Peyer's patch (tissue), 4 donors: ENCODE measurements around the gene FAM78A. TPM values are rescaled to one million over a fixed set of nuclear protein-coding genes. Genes with fewer than 3 reads are reported as not detected.
"Not testable (repeated sequence)": the region's sequence is repeated elsewhere in the genome, so short reads cannot be mapped to it uniquely, and the experiment has no call there.

ENCODE experiments used
- DNase-seq, 3 donors: peaks; one replicate each; pipeline ENCODE4 v3.0.0-alpha.2; 2017 to 2019
- H3K27ac ChIP-seq, 4 donors: fragments of 200-600 bp; sonication (generic); one replicate each; pipeline ENCODE4 v1.5.1; 2016 to 2019
- H3K27me3 ChIP-seq, 2 donors: fragments of 200-600 bp; sonication (generic); one replicate each; pipeline ENCODE4 v1.5.1; 2019
- H3K36me3 ChIP-seq, 3 donors: fragments of 200-600 bp; sonication (generic); one replicate each; pipeline ENCODE4 v1.5.1; 2016 to 2019
- H3K4me1 ChIP-seq, 4 donors: fragments of 200-600 bp; sonication (generic); one replicate each; pipeline ENCODE4 v1.5.1; 2016 to 2019
- H3K4me3 ChIP-seq, 4 donors: fragments of 200-600 bp; sonication (generic); 1 replicate in 3 of 4; 2 replicates in 1 of 4; pipeline ENCODE4 v1.5.1; 2016 to 2019; ENCODE audit warnings: mild to moderate bottlenecking in 1 of 4
- H3K9me3 ChIP-seq, 4 donors: fragments of 200-600 bp; sonication (generic); one replicate each; pipeline ENCODE4 v1.5.1; 2016 to 2019; ENCODE audit warnings: mild to moderate bottlenecking in 1 of 4
- CTCF ChIP-seq, 6 experiments: fragments of 450-650 bp in 4 of 6; fragments of 200-600 bp in 2 of 6; sonication (generic) in 1 of 6; IDR thresholded peaks; one replicate each; pipeline ENCODE4 v1.5.1; 2017 to 2019; ENCODE audit warnings: antibody characterized with exemption in 6 of 6, mild to moderate bottlenecking in 3 of 6, moderate library complexity in 1 of 6
- POLR2A ChIP-seq, 2 donors: fragments of 450-650 bp; IDR thresholded peaks; one replicate each; pipeline ENCODE4 v1.5.1; 2017; ENCODE audit warnings: antibody characterized with exemption in 2 of 2, mild to moderate bottlenecking in 2 of 2, moderate library complexity in 2 of 2
- total RNA-seq, 4 donors: library from RNA; depleted of rRNA; stranded (reverse); fragments of >200 nt; gene quantifications; one replicate each; pipeline ENCODE4 v1.1.0, GENCODE V29; 2016

The FAM78A gene
- total RNA-seq, 4 donors from 2014 or later: 0.95 to 8.3 (median 3.3) TPM

GRCh38 chr9:131264231-131264630 lies 12.1 kb downstream of the FAM78A start:
- TF ChIP-seq CTCF (IDR thresholded peaks at IDR 0.05) (no peak), POLR2A (IDR thresholded peaks at IDR 0.05) (no peak)
- peaks cover 0 to 9% (median 2%) of the 10 kb centered on the region in 4 donors for H3K4me1 ChIP-seq
- no peaks in the 10 kb centered on the region for H3K9me3 ChIP-seq
- H3K27ac ChIP-seq: peak overlapping the region in 2 of 4 donors; percentile 25 to 50
- DNase-seq: peak in 1 of 3 donors; percentile 47
- H3K4me3 ChIP-seq: no peak overlapping the region
- H3K27me3 ChIP-seq: no peaks in the 10 kb centered on the region
- H3K36me3 ChIP-seq: peaks cover 0 to 14% (median 0%) of the 10 kb centered on the region in 3 donors

- peaks cover 0 to 9% (median 2%) of the 10 kb centered on the region in 4 donors for H3K4me1 ChIP-seq
- DNase-seq: no peak
- H3K4me3 ChIP-seq: no peak overlapping the region
- H3K27ac ChIP-seq: peak overlapping the region in 1 of 4 donors; percentile 50
- TF ChIP-seq POLR2A (IDR thresholded peaks at IDR 0.05) (no peak), CTCF (IDR thresholded peaks at IDR 0.05) (no peak)
- no peaks in the 10 kb centered on the region for H3K27me3 ChIP-seq
- no peaks in the 10 kb centered on the region for H3K9me3 ChIP-seq
- peaks cover 0 to 14% (median 0%) of the 10 kb centered on the region in 3 donors for H3K36me3 ChIP-seq
These were observed 12.6 kb downstream of the FAM78A start for GRCh38 chr9:131263701-131264100.

- DNase-seq, H3K4me3 ChIP-seq, H3K4me1 ChIP-seq, H3K9me3 ChIP-seq, H3K27me3 ChIP-seq: not testable (repeated sequence)
- H3K27ac ChIP-seq: peak overlapping the region in 2 of 4 donors; percentile 8 to 66
- H3K36me3 ChIP-seq: peaks cover 0 to 14% (median 0%) of the 10 kb centered on the region in 3 donors
These were observed 13.3 kb downstream of the FAM78A start for GRCh38 chr9:131263033-131263343.

GRCh38 chr9:131262327-131263032 lies 13.8 kb downstream of the FAM78A start:
- no peak overlapping the region for H3K4me3 ChIP-seq
- peak overlapping the region in 3 of 4 donors; percentile 8 to 66 (median 17) for H3K27ac ChIP-seq
- H3K4me1 ChIP-seq: peaks cover 0 to 9% (median 2%) of the 10 kb centered on the region in 4 donors
- peaks cover 0 to 14% (median 0%) of the 10 kb centered on the region in 3 donors for H3K36me3 ChIP-seq
- peak in 2 of 3 donors; percentile 57 to 59 for DNase-seq
- H3K9me3 ChIP-seq: no peaks in the 10 kb centered on the region
- no peaks in the 10 kb centered on the region for H3K27me3 ChIP-seq
- TF ChIP-seq POLR2A (IDR thresholded peaks at IDR 0.05) (no peak), CTCF (IDR thresholded peaks at IDR 0.05) (no peak)

GRCh38 chr9:131260751-131261452 lies 15.4 kb downstream of the FAM78A start:
- TF ChIP-seq CTCF (IDR thresholded peaks at IDR 0.05) (no peak), POLR2A (IDR thresholded peaks at IDR 0.05) (no peak)

More at GRCh38 chr9:131260751-131261452, 15.4 kb downstream of the FAM78A start:
- H3K36me3 ChIP-seq: peaks cover 0 to 14% (median 0%) of the 10 kb centered on the region in 3 donors
- H3K4me3 ChIP-seq: no peak overlapping the region
- no peak overlapping the region for H3K27ac ChIP-seq
- H3K9me3 ChIP-seq: no peaks in the 10 kb centered on the region
- peak in 1 of 3 donors; percentile 39 for DNase-seq
- H3K4me1 ChIP-seq: peaks cover 0 to 11% (median 2%) of the 10 kb centered on the region in 4 donors
- no peaks in the 10 kb centered on the region for H3K27me3 ChIP-seq
